ENCODE measurements around the gene MACO1.

The MACO1 gene

GRCh38 chr1:25432749-25433388 lies 2.2 kb downstream of the MACO1 start:
- H3K9ac ChIP-seq (ENCODE audit: low read length), result peak overlapping the region; percentile 83; the same call in 1 of the 2 replicates
- peak overlapping the region; percentile 77 for H3K4me3 ChIP-seq (ENCODE audit: low read depth, low read length, poor library complexity, severe bottlenecking)
- no peaks in the 10 kb centered on the region for H3K9me3 ChIP-seq (ENCODE audit: low read length)
- TF ChIP-seq EZH2 (IDR thresholded peaks at IDR 0.05; ENCODE audit: borderline replicate concordance, low read length) (no peak), CTCF (IDR thresholded peaks at IDR 0.05; ENCODE audit: low read length) (no peak)
- H3K4me1 ChIP-seq (ENCODE audit: insufficient read depth, low read length, severe bottlenecking), result peaks cover 53% of the 10 kb centered on the region
- H3K27ac ChIP-seq (ENCODE audit: low read depth, low read length, poor library complexity, severe bottlenecking), result peak overlapping the region; percentile 54
- H3K4me2 ChIP-seq (ENCODE audit: low read length), result peak overlapping the region; percentile 68
- no peaks in the 10 kb centered on the region for H3K9me2 ChIP-seq (ENCODE audit: low read depth, low read length)
- no peaks in the 10 kb centered on the region for H4K20me1 ChIP-seq (ENCODE audit: insufficient read depth, low read length)
- H3F3A ChIP-seq (ENCODE audit: insufficient read depth, low read length), result no peaks in the 10 kb centered on the region
- no peak overlapping the region for H2AFZ ChIP-seq (ENCODE audit: low read length)
- no peaks in the 10 kb centered on the region for H3K27me3 ChIP-seq (ENCODE audit: insufficient read depth, low read length)
- H3K79me2 ChIP-seq (ENCODE audit: insufficient read depth, low read length), result peaks cover 61% of the 10 kb centered on the region
- H3K36me3 ChIP-seq (ENCODE audit: insufficient read depth, low read length), result peaks cover 4% of the 10 kb centered on the region; the same call in 1 of the 2 replicates

GRCh38 chr1:25433389-25434186 lies 2.9 kb downstream of the MACO1 start:
- H3K4me2 ChIP-seq (ENCODE audit: low read length), result peak overlapping the region; percentile 68
- H3K9ac ChIP-seq (ENCODE audit: low read length), result peak overlapping the region; percentile 83; the same call in 1 of the 2 replicates
- peak overlapping the region; percentile 54 for H3K27ac ChIP-seq (ENCODE audit: low read depth, low read length, poor library complexity, severe bottlenecking)

More at GRCh38 chr1:25433389-25434186, 2.9 kb downstream of the MACO1 start:
- Histone ChIP-seq H3K27me3 (ENCODE audit: insufficient read depth, low read length) (no peaks in the 10 kb centered on the region), H2AFZ (ENCODE audit: low read length) (no peak overlapping the region), H4K20me1 (ENCODE audit: insufficient read depth, low read length) (no peaks in the 10 kb centered on the region), H3K4me3 (ENCODE audit: low read depth, low read length, poor library complexity, severe bottlenecking) (peak overlapping the region; percentile 77), H3K4me1 (ENCODE audit: insufficient read depth, low read length, severe bottlenecking) (peaks cover 53% of the 10 kb centered on the region), H3K9me3 (ENCODE audit: low read length) (no peaks in the 10 kb centered on the region), H3K9me2 (ENCODE audit: low read depth, low read length) (no peaks in the 10 kb centered on the region), H3F3A (ENCODE audit: insufficient read depth, low read length) (no peaks in the 10 kb centered on the region), H3K36me3 (ENCODE audit: insufficient read depth, low read length) (peaks cover 4% of the 10 kb centered on the region; the same call in 1 of the 2 replicates), H3K79me2 (ENCODE audit: insufficient read depth, low read length) (peaks cover 66% of the 10 kb centered on the region)
- TF ChIP-seq EZH2 (IDR thresholded peaks at IDR 0.05; ENCODE audit: borderline replicate concordance, low read length) (no peak), CTCF (IDR thresholded peaks at IDR 0.05; ENCODE audit: low read length) (no peak)
